NT2/D1 (cell line): ENCODE measurements around the gene RSPH3.

Experiments
- DNase-seq: peaks from one replicate; pipeline ENCODE4 v3.0.0-alpha.2; 2011; ENCODE audit warnings: low read depth, low spot score
- H3K27me3 ChIP-seq: 2 replicates; pipeline ENCODE4 v1.6.0; 2011; ENCODE audit warnings: mild to moderate bottlenecking; ENCODE audit not compliant: insufficient read length, insufficient read depth
- H3K36me3 ChIP-seq: 2 replicates; pipeline ENCODE4 v1.6.1; 2011; ENCODE audit warnings: mild to moderate bottlenecking, low read length, mixed read lengths; ENCODE audit not compliant: insufficient read depth, insufficient read length
- H3K4me1 ChIP-seq: 2 replicates; pipeline ENCODE4 v1.5.1; 2011; ENCODE audit not compliant: insufficient read depth, insufficient read length
- H3K4me3 ChIP-seq: 2 replicates; pipeline ENCODE4 v1.5.1; 2011; ENCODE audit warnings: low read depth; ENCODE audit not compliant: insufficient read length
- H3K9ac ChIP-seq: 2 replicates; pipeline ENCODE4 v1.6.0; 2011; ENCODE audit warnings: low read depth; ENCODE audit not compliant: insufficient read length
- H3K9me3 ChIP-seq: 2 replicates; pipeline ENCODE4 v1.5.1; 2011; ENCODE audit warnings: mild to moderate bottlenecking, low read length; ENCODE audit not compliant: insufficient read depth
- SUZ12 ChIP-seq: IDR thresholded peaks from 2 replicates; pipeline ENCODE4 v1.6.1; 2011; ENCODE audit not compliant: insufficient read length, insufficient read depth; ENCODE audit errors: extremely low read depth
- YY1 ChIP-seq: IDR thresholded peaks from 2 replicates; pipeline ENCODE4 v1.6.1; 2011; ENCODE audit not compliant: insufficient read length, insufficient read depth
- ZNF274 ChIP-seq: IDR thresholded peaks from 2 replicates; pipeline ENCODE4 v1.6.1; 2011; ENCODE audit warnings: mild to moderate bottlenecking, low read depth, low read length

Gene RSPH3

GRCh38 chr6:158999666-159000403, at the start of gene RSPH3:
RSPH3 (minus strand) TSS chr6:159000202; CDS start chr6:158999550, 652 bp downstream.
- no peak for TF ChIP-seq SUZ12
- no peak for TF ChIP-seq YY1
- no peak for TF ChIP-seq ZNF274
- peak within 1 kb of the TSS; percentile 64 for H3K4me3 ChIP-seq
- H3K9me3 ChIP-seq: no peaks in the 10 kb centered on the region
- no peaks in the 10 kb centered on the region for H3K4me1 ChIP-seq
- peak; percentile 89 for DNase-seq
- peak within 1 kb of the TSS; percentile 89 for H3K9ac ChIP-seq
- no peaks in the 10 kb centered on the region for H3K27me3 ChIP-seq
- H3K36me3 ChIP-seq: no peaks in the 10 kb centered on the region

- no peak overlapping the region for H3K4me3 ChIP-seq
- DNase-seq: no peak
- TF ChIP-seq YY1: no peak
- H3K4me1 ChIP-seq: peaks cover 2% of the 10 kb centered on the region
- H3K27me3 ChIP-seq: no peaks in the 10 kb centered on the region
- no peaks in the 10 kb centered on the region for H3K9me3 ChIP-seq
- no peak overlapping the region for H3K9ac ChIP-seq
- H3K36me3 ChIP-seq: no peaks in the 10 kb centered on the region
Observed at GRCh38 chr6:159047891-159048685, 48.1 kb upstream of the RSPH3 start.

- Histone ChIP-seq H3K27me3 (no peaks in the 10 kb centered on the region), H3K4me3 (no peak overlapping the region), H3K9me3 (no peaks in the 10 kb centered on the region), H3K36me3 (no peaks in the 10 kb centered on the region), H3K4me1 (peaks cover 2% of the 10 kb centered on the region), H3K9ac (no peak overlapping the region)
- TF ChIP-seq SUZ12 (no peak), YY1 (no peak), ZNF274 (no peak)
- DNase-seq: no peak
Observed at GRCh38 chr6:159045801-159046200, 45.8 kb upstream of the RSPH3 start.

GRCh38 chr6:159044899-159045727, 45.1 kb upstream of the RSPH3 start, which contains the start of gene TAGAP:
TAGAP (minus strand) TSS chr6:159044991; CDS start chr6:159044146, 845 bp downstream.
- Histone ChIP-seq H3K36me3 (no peaks in the 10 kb centered on the region), H3K4me3 (no peak within 1 kb of the TSS), H3K9me3 (no peaks in the 10 kb centered on the region), H3K9ac (no peak within 1 kb of the TSS), H3K27me3 (no peaks in the 10 kb centered on the region), H3K4me1 (peaks cover 2% of the 10 kb centered on the region)
- TF ChIP-seq ZNF274 (no peak), YY1 (no peak), SUZ12 (no peak)
- no peak for DNase-seq

GRCh38 chr6:159043947-159044346, 43.9 kb upstream of the RSPH3 start:
- no peaks in the 10 kb centered on the region for H3K9me3 ChIP-seq
- TF ChIP-seq ZNF274 (no peak), SUZ12 (no peak), YY1 (no peak)
- H3K9ac ChIP-seq: no peak overlapping the region
- no peaks in the 10 kb centered on the region for H3K27me3 ChIP-seq
- no peak overlapping the region for H3K4me3 ChIP-seq
- H3K36me3 ChIP-seq: no peaks in the 10 kb centered on the region
- no peak for DNase-seq
- H3K4me1 ChIP-seq: no peaks in the 10 kb centered on the region

- TF ChIP-seq SUZ12 (no peak), ZNF274 (no peak), YY1 (no peak)
- H3K4me1 ChIP-seq: no peaks in the 10 kb centered on the region
- no peak overlapping the region for H3K4me3 ChIP-seq
- H3K36me3 ChIP-seq: no peaks in the 10 kb centered on the region
- H3K27me3 ChIP-seq: no peaks in the 10 kb centered on the region
- H3K9me3 ChIP-seq: no peaks in the 10 kb centered on the region
- H3K9ac ChIP-seq: no peak overlapping the region
- no peak for DNase-seq
Observed at GRCh38 chr6:159043251-159043650, 43.2 kb upstream of the RSPH3 start.

GRCh38 chr6:159042826-159043181, 42.8 kb upstream of the RSPH3 start:
- no peaks in the 10 kb centered on the region for H3K4me1 ChIP-seq
- no peaks in the 10 kb centered on the region for H3K9me3 ChIP-seq
- H3K9ac ChIP-seq: no peak overlapping the region
- no peaks in the 10 kb centered on the region for H3K27me3 ChIP-seq
- no peaks in the 10 kb centered on the region for H3K36me3 ChIP-seq
- no peak for DNase-seq
- no peak overlapping the region for H3K4me3 ChIP-seq
- TF ChIP-seq ZNF274 (no peak), YY1 (no peak), SUZ12 (no peak)
